ENCODE measurements around the gene KLK1. TPM values are rescaled to one million over a fixed set of nuclear protein-coding genes. Genes with fewer than 3 reads are reported as not detected.

Gene KLK1
- total and polyA plus RNA-seq, 10 of the 15 experiments (the other 5 are each of a cell fraction or from before 2014, with no cell fraction given), result 3.4 to 27.5 (median 20.2) TPM

GRCh38 chr19:50798659-50799546 lies 24.7 kb downstream of the KLK1 start:
- ChIA-PET CTCF (interaction anchor here (1.3 kb wide), 1 partner anchor 123 kb away, joined by 3 read pairs; no protein-coding TSS in a partner anchor), RAD21 (ENCODE audit: unreplicated experiment) (no interaction called here), SMC1A (ENCODE audit: uncharacterized antibody, unreplicated experiment) (interaction anchor here (1.0 to 2.0 kb wide), 2 partner anchors 19 to 123 kb away, joined by 3 to 7 read pairs; no protein-coding TSS in a partner anchor), POLR2A (no interaction called here)
- peaks cover 31 to 34% of the 10 kb centered on the region in 2 experiments for H3K36me3 ChIP-seq (ENCODE audit: control insufficient read depth in 2 of 2, insufficient read depth in 2 of 2, low read length in 1 of 2)
- FAIRE-seq, result no peak
- in situ Hi-C loops (cut with MboI), result no loop called here
- peaks cover 13% of the 10 kb centered on the region for H4K20me1 ChIP-seq (ENCODE audit: control insufficient read depth, insufficient read depth)
- TF ChIP-seq KDM1A (IDR thresholded peaks at IDR 0.05; ENCODE audit: borderline replicate concordance) (no peak), RUNX3 (IDR thresholded peaks at IDR 0.05; ENCODE audit: low read length) (no peak), JUNB (IDR thresholded peaks at IDR 0.05) (no peak), ZNF217 (IDR thresholded peaks at IDR 0.05) (no peak), SMAD5 (IDR thresholded peaks at IDR 0.05; ENCODE audit: low read depth) (peak; percentile 50; the same call in 1 of the 2 replicates), YY1 (IDR thresholded peaks at IDR 0.05; ENCODE audit: low read depth, low read length) (no peak), SKIL (IDR thresholded peaks at IDR 0.05; ENCODE audit: low read depth, poor library complexity, severe bottlenecking) (no peak), SIX5 (IDR thresholded peaks at IDR 0.05; ENCODE audit: low read depth, low read length, severe bottlenecking) (no peak), ZBED1 (IDR thresholded peaks at IDR 0.05; ENCODE audit: borderline replicate concordance) (0 out of 2 replicates have a peak, but pooled peaks have one; percentile 8), PML (IDR thresholded peaks at IDR 0.05; ENCODE audit: low read length) (no peak), RELA (IDR thresholded peaks at IDR 0.05; ENCODE audit: borderline replicate concordance, partially characterized antibody) (no peak)
- no peak overlapping the region for H3K4me3 ChIP-seq
- H3K27ac ChIP-seq (ENCODE audit: control insufficient read depth, insufficient read depth), result no peak overlapping the region
- H3K4me2 ChIP-seq (ENCODE audit: control insufficient read depth, insufficient read depth), result no peak overlapping the region
- no peak overlapping the region for H3K9ac ChIP-seq (ENCODE audit: control insufficient read depth, insufficient read depth, low read length)
- H3K9me3 ChIP-seq (replicated peaks; ENCODE audit: control insufficient read depth, insufficient read depth, low read length), result no peaks in the 10 kb centered on the region
- peaks cover 42% of the 10 kb centered on the region for H3K79me2 ChIP-seq (ENCODE audit: control insufficient read depth, insufficient read depth, low read length)
- 86% methylated on average over 20 of the region's 21 CpGs for WGBS (ENCODE audit: insufficient coverage, insufficient replicate concordance, low lambda C conversion rate, missing lambda C conversion rate)
- no peak for DNase-seq (ENCODE audit: low read depth, low spot score)
- intact Hi-C loops (cut with micrococcal nuclease; ENCODE audit: unreplicated experiment), result no loop called here
- no peaks in the 10 kb centered on the region for H3K27me3 ChIP-seq (replicated peaks in 1 of 2; ENCODE audit: control insufficient read depth in 2 of 2, insufficient read depth in 2 of 2, low read length in 1 of 2)
- H2AFZ ChIP-seq (ENCODE audit: control insufficient read depth, low read depth, low read length), result no peak overlapping the region
- peaks cover 12% of the 10 kb centered on the region for H3K4me1 ChIP-seq (ENCODE audit: control insufficient read depth, insufficient read depth, low read length)
- no TSS peak for BruUV-seq (replicated peaks)
- no peak for ATAC-seq
